Uterus (tissue), 4 donors: ENCODE results near the gene VSIR. TPM values are rescaled to one million over a fixed set of nuclear protein-coding genes. Genes with fewer than 3 reads are reported as not detected.

Experiments
- DNase-seq, 2 donors: peaks; one replicate each; pipeline ENCODE4 v3.0.0-alpha.2; 2019 to 2020
- H3K27ac ChIP-seq, 2 donors: fragments of 200-600 bp; sonication (generic); 1 replicate in 1 of 2; 2 replicates in 1 of 2; pipeline ENCODE4 v1.5.1; 2016 to 2018
- H3K27me3 ChIP-seq, 2 donors: fragments of 200-600 bp; sonication (generic); one replicate each; pipeline ENCODE4 v1.5.1; 2018 to 2019; ENCODE audit warnings: control low read depth in 1 of 2
- H3K36me3 ChIP-seq, 2 donors: fragments of 200-600 bp; sonication (generic); one replicate each; pipeline ENCODE4 v1.5.1; 2019; ENCODE audit warnings: control low read depth in 1 of 2
- H3K4me1 ChIP-seq, 2 donors: fragments of 200-600 bp; sonication (generic); one replicate each; pipeline ENCODE4 v1.5.1; 2018 to 2019; ENCODE audit warnings: control low read depth in 1 of 2
- H3K4me3 ChIP-seq, 2 donors: fragments of 200-600 bp; sonication (generic); 1 replicate in 1 of 2; 2 replicates in 1 of 2; pipeline ENCODE4 v1.5.1; 2018 to 2019; ENCODE audit warnings: mild to moderate bottlenecking in 1 of 2
- H3K9me3 ChIP-seq, 2 donors: fragments of 200-600 bp; sonication (generic); one replicate each; pipeline ENCODE4 v1.5.1; 2019; ENCODE audit warnings: control low read depth in 1 of 2
- CTCF ChIP-seq, 4 experiments: fragments of 200-600 bp in 2 of 4; fragments of 450-650 bp in 2 of 4; sonication (generic) in 2 of 4; IDR thresholded peaks; one replicate each; pipeline ENCODE4 v1.5.1; 2016 to 2019; ENCODE audit warnings: antibody characterized with exemption in 4 of 4, mild to moderate bottlenecking in 2 of 4, moderate library complexity in 1 of 4
- POLR2A ChIP-seq, 2 donors: fragments of 450-650 bp; IDR thresholded peaks; one replicate each; pipeline ENCODE4 v1.6.1; 2016; ENCODE audit warnings: antibody characterized with exemption in 2 of 2, mild to moderate bottlenecking in 1 of 2, moderate library complexity in 1 of 2
- intact Hi-C: fragments of 100-400 bp; cut with DNase I; formaldehyde crosslinking; loops from one replicate; pipeline ENCODE4 v1.15.1; 2023; ENCODE audit warnings: low total_unique reads
- total RNA-seq, 4 donors: library from RNA; depleted of rRNA in 3 of 4; stranded (reverse); fragments of >200 nt in 3 of 4; gene quantifications; one replicate each; pipeline versions ENCODE4 v1.1.0 to v1.2.4, GENCODE V29; 2014 to 2023
- donor health status: DM: yes; HTN: yes; CAD: no.

VSIR gene
- total RNA-seq, 4 donors from 2014 or later = 18.9 to 127 (median 36.7) TPM

GRCh38 chr10:71740069-71740653 is 33.2 kb downstream of the VSIR start:
- H3K27ac ChIP-seq = no peak overlapping the region
- TF ChIP-seq POLR2A (IDR thresholded peaks at IDR 0.05) (no peak), CTCF (IDR thresholded peaks at IDR 0.05) (no peak)
- no peaks in the 10 kb centered on the region for H3K9me3 ChIP-seq
- intact Hi-C loops = no loop called here
- H3K4me1 ChIP-seq = no peaks in the 10 kb centered on the region
- H3K36me3 ChIP-seq = no peaks in the 10 kb centered on the region
- H3K4me3 ChIP-seq = no peak overlapping the region
- no peaks in the 10 kb centered on the region for H3K27me3 ChIP-seq
- no peak for DNase-seq

- Histone ChIP-seq H3K27me3 (no peaks in the 10 kb centered on the region), H3K36me3 (no peaks in the 10 kb centered on the region), H3K27ac (no peak overlapping the region), H3K4me3 (no peak overlapping the region), H3K9me3 (no peaks in the 10 kb centered on the region), H3K4me1 (no peaks in the 10 kb centered on the region)
- TF ChIP-seq CTCF (IDR thresholded peaks at IDR 0.05) (no peak), POLR2A (IDR thresholded peaks at IDR 0.05) (no peak)
- intact Hi-C loops = no loop called here
- DNase-seq = no peak
Measured at GRCh38 chr10:71739358-71739900, 33.9 kb downstream of the VSIR start.

- no peak for DNase-seq
- H3K36me3 ChIP-seq = no peaks in the 10 kb centered on the region
- peak overlapping the region in 1 of 2 donors; percentile 37 for H3K27ac ChIP-seq
- no peaks in the 10 kb centered on the region for H3K27me3 ChIP-seq
- intact Hi-C loops = no loop called here
- TF ChIP-seq POLR2A (IDR thresholded peaks at IDR 0.05) (no peak), CTCF (IDR thresholded peaks at IDR 0.05) (no peak)
- H3K9me3 ChIP-seq = no peaks in the 10 kb centered on the region
- H3K4me3 ChIP-seq = no peak overlapping the region
- H3K4me1 ChIP-seq = no peaks in the 10 kb centered on the region
Measured at GRCh38 chr10:71737834-71738197, 35.5 kb downstream of the VSIR start.

GRCh38 chr10:71737001-71737833 is 36.1 kb downstream of the VSIR start:
- intact Hi-C loops = no loop called here

More at GRCh38 chr10:71737001-71737833, 36.1 kb downstream of the VSIR start:
- Histone ChIP-seq H3K27me3 (no peaks in the 10 kb centered on the region), H3K27ac (peak overlapping the region in 1 of 2 donors; percentile 37), H3K4me1 (no peaks in the 10 kb centered on the region), H3K36me3 (no peaks in the 10 kb centered on the region), H3K4me3 (no peak overlapping the region), H3K9me3 (no peaks in the 10 kb centered on the region)
- TF ChIP-seq CTCF (IDR thresholded peaks at IDR 0.05) = no peak
- TF ChIP-seq POLR2A (IDR thresholded peaks at IDR 0.05) = no peak
- no peak for DNase-seq
